ENCODE measurements around the gene PRKAG1. TPM values are rescaled to one million over a fixed set of nuclear protein-coding genes. Genes with fewer than 3 reads are reported as not detected.

Gene PRKAG1
- total RNA-seq, 1 experiment from 2014 or later: 41.6 TPM

DNA sequence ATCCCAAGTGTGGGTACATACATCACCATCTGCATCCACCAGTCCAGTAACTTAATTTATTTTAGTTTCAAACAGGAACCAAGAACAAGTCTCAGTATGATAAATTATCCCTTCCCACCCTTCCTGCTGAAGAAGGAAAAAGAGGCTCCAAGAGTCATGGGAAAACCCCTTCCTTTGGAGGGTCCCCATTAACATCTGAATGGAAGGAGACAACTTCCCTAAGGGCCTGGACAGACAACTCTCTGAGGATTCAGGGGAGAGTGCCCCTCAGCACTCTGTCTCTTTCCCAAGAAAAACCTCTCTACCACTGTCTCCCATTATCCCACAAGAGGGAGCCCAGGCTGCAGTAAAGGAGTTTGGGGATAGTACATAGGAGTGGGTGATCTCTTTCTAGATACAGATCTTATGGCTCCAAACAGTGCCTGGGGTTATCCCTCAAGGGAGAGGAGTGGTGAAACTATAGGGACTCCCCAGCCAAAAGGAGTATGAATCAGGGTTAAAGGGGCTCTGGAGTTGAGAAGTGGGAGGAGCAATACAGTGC, 53.2 kb downstream of the PRKAG1 start:
- no peak for TF ChIP-seq OVOL2 (CRISPR knock-in tag; IDR thresholded peaks at IDR 0.05; ENCODE audit: borderline replicate concordance)
- no peak for TF ChIP-seq IRF2 (CRISPR knock-in tag; IDR thresholded peaks at IDR 0.05; ENCODE audit: borderline replicate concordance, low read depth)
- no peak for TF ChIP-seq ZNF138 (CRISPR knock-in tag; conservative IDR thresholded peaks at IDR 0.05)
- no peak for TF ChIP-seq CREM (CRISPR knock-in tag; IDR thresholded peaks at IDR 0.05)
- DNase-seq (ENCODE audit: low spot score) (no peak), ATAC-seq (peak; percentile 85)
- H3K36me3 Mint-ChIP-seq: no peaks in the 10 kb centered on the region
- H3K27me3 Mint-ChIP-seq (ENCODE audit: low read depth): peaks cover 49% of the 10 kb centered on the region
- H3K9me3 Mint-ChIP-seq: no peaks in the 10 kb centered on the region
- ChIA-PET CTCF (interaction anchor here (0.6 to 10.3 kb wide), 7 partner anchors 9 to 131 kb away, joined by 3 to 164 read pairs (median 8); partner anchors contain the start of gene WNT1), POLR2A (no interaction called here)
- H3K27ac Mint-ChIP-seq: peak overlapping the region; percentile 97
- no peak overlapping the region for H3K4me3 Mint-ChIP-seq
- peaks cover 52% of the 10 kb centered on the region for H3K4me1 Mint-ChIP-seq

DNA sequence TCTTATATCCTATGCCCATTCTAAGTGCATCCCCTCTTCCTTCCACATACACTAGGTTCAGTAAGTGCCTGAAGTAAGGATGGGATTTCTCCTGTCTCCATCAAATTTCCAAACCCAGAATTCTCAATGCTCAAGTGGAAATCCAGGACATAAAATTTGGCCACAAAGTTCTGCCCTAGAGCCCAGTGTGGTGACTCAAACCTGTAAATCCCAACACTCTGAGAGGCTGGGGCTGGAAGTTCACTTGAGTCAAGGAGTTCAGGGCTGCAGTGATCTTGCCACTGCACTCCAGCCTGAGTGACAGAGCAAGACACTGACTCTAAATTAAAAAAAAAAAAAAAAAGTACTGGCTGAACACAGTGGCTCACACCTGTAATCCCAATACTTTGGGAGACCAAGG, 56.8 kb downstream of the PRKAG1 start:
- peaks cover 13% of the 10 kb centered on the region for H3K27me3 Mint-ChIP-seq (ENCODE audit: low read depth)
- TF ChIP-seq EMX1 (CRISPR knock-in tag; IDR thresholded peaks at IDR 0.05) (no peak), PRRX2 (CRISPR knock-in tag; IDR thresholded peaks at IDR 0.05) (no peak), NFATC4 (CRISPR knock-in tag; IDR thresholded peaks at IDR 0.05) (no peak), TP53 (CRISPR knock-in tag; IDR thresholded peaks at IDR 0.05) (no peak), ATF1 (CRISPR knock-in tag; IDR thresholded peaks at IDR 0.05) (no peak), ZNF232 (CRISPR knock-in tag; IDR thresholded peaks at IDR 0.05) (no peak), ZNF138 (CRISPR knock-in tag; conservative IDR thresholded peaks at IDR 0.05) (no peak), MYBL2 (CRISPR knock-in tag; IDR thresholded peaks at IDR 0.05) (no peak), MXD4 (CRISPR knock-in tag; IDR thresholded peaks at IDR 0.05; ENCODE audit: borderline replicate concordance) (no peak), SMAD3 (CRISPR knock-in tag; IDR thresholded peaks at IDR 0.05; ENCODE audit: borderline replicate concordance) (no peak)
- TF ChIP-seq, protein P1, sequence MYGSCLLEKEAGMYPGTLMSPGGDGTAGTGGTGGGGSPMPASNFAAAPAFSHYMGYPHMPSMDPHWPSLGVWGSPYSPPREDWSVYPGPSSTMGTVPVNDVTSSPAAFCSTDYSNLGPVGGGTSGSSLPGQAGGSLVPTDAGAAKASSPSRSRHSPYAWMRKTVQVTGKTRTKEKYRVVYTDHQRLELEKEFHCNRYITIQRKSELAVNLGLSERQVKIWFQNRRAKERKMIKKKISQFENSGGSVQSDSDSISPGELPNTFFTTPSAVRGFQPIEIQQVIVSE (CRISPR knock-in tag; IDR thresholded peaks at IDR 0.05; ENCODE audit: borderline replicate concordance): no peak
- TF ChIP-seq, protein P2, sequence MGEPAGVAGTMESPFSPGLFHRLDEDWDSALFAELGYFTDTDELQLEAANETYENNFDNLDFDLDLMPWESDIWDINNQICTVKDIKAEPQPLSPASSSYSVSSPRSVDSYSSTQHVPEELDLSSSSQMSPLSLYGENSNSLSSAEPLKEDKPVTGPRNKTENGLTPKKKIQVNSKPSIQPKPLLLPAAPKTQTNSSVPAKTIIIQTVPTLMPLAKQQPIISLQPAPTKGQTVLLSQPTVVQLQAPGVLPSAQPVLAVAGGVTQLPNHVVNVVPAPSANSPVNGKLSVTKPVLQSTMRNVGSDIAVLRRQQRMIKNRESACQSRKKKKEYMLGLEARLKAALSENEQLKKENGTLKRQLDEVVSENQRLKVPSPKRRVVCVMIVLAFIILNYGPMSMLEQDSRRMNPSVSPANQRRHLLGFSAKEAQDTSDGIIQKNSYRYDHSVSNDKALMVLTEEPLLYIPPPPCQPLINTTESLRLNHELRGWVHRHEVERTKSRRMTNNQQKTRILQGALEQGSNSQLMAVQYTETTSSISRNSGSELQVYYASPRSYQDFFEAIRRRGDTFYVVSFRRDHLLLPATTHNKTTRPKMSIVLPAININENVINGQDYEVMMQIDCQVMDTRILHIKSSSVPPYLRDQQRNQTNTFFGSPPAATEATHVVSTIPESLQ (CRISPR knock-in tag; IDR thresholded peaks at IDR 0.05): no peak
- TF ChIP-seq, protein P3, sequence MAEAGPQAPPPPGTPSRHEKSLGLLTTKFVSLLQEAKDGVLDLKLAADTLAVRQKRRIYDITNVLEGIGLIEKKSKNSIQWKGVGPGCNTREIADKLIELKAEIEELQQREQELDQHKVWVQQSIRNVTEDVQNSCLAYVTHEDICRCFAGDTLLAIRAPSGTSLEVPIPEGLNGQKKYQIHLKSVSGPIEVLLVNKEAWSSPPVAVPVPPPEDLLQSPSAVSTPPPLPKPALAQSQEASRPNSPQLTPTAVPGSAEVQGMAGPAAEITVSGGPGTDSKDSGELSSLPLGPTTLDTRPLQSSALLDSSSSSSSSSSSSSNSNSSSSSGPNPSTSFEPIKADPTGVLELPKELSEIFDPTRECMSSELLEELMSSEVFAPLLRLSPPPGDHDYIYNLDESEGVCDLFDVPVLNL (CRISPR knock-in tag; IDR thresholded peaks at IDR 0.05; ENCODE audit: borderline replicate concordance, low read depth): no peak
- TF ChIP-seq, protein P4, sequence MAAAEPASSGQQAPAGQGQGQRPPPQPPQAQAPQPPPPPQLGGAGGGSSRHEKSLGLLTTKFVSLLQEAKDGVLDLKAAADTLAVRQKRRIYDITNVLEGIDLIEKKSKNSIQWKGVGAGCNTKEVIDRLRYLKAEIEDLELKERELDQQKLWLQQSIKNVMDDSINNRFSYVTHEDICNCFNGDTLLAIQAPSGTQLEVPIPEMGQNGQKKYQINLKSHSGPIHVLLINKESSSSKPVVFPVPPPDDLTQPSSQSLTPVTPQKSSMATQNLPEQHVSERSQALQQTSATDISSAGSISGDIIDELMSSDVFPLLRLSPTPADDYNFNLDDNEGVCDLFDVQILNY (CRISPR knock-in tag; IDR thresholded peaks at IDR 0.05): no peak
- TF ChIP-seq, protein P5, sequence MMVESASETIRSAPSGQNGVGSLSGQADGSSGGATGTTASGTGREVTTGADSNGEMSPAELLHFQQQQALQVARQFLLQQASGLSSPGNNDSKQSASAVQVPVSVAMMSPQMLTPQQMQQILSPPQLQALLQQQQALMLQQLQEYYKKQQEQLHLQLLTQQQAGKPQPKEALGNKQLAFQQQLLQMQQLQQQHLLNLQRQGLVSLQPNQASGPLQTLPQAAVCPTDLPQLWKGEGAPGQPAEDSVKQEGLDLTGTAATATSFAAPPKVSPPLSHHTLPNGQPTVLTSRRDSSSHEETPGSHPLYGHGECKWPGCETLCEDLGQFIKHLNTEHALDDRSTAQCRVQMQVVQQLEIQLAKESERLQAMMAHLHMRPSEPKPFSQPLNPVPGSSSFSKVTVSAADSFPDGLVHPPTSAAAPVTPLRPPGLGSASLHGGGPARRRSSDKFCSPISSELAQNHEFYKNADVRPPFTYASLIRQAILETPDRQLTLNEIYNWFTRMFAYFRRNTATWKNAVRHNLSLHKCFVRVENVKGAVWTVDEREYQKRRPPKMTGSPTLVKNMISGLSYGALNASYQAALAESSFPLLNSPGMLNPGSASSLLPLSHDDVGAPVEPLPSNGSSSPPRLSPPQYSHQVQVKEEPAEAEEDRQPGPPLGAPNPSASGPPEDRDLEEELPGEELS (CRISPR knock-in tag; IDR thresholded peaks at IDR 0.05): no peak
- no peak for ATAC-seq
- H3K27ac Mint-ChIP-seq: no peak overlapping the region
- no peak overlapping the region for H3K4me3 Mint-ChIP-seq
- no peaks in the 10 kb centered on the region for H3K36me3 Mint-ChIP-seq
- H3K4me1 Mint-ChIP-seq: peaks cover 37% of the 10 kb centered on the region
- POLR2A ChIA-PET: no interaction called here
- DNase-seq (ENCODE audit: low spot score): no peak
- H3K9me3 Mint-ChIP-seq: no peaks in the 10 kb centered on the region
- CTCF ChIA-PET: interaction anchor here (1.0 kb wide), 1 partner anchor 10 kb away, joined by 4 read pairs; the partner anchor contains the start of gene WNT10B
